ENCODE results near the gene RHBDL1.

GRCh38 chr16:638034-638543 lies 37.4 kb upstream of the RHBDL1 start:
- no peak for TF ChIP-seq CTCF (IDR thresholded peaks at IDR 0.05; ENCODE audit: poor library complexity)
- TF ChIP-seq EZH2 (IDR thresholded peaks at IDR 0.05; ENCODE audit: borderline replicate concordance), result no peak
- no peak for TF ChIP-seq EZH2phosphoT487 (IDR thresholded peaks at IDR 0.05; ENCODE audit: low read depth, severe bottlenecking, unreplicated experiment)

All from hepatocyte (in vitro differentiated cells).